Gastroesophageal sphincter (tissue), 4 donors: ENCODE measurements around the gene DOCK9. TPM values are rescaled to one million over a fixed set of nuclear protein-coding genes. Genes with fewer than 3 reads are reported as not detected.

ENCODE experiments used
- ATAC-seq: fragments of 150-250 bp; one replicate; pipeline ENCODE4 v1.9.1; 2016; ENCODE audit warnings: mild to moderate bottlenecking, moderate library complexity
- H3K27ac ChIP-seq, 4 donors: fragments of 200-600 bp; sonication (generic) in 3 of 4; 1 replicate in 3 of 4; 2 replicates in 1 of 4; pipeline ENCODE4 v1.5.1; 2016 to 2019
- H3K27me3 ChIP-seq: fragments of 200-600 bp; sonication (generic); one replicate; pipeline ENCODE4 v1.5.1; 2019
- H3K36me3 ChIP-seq, 2 donors: fragments of 200-600 bp; sonication (generic); one replicate each; pipeline ENCODE4 v1.5.1; 2019; ENCODE audit warnings: control low read depth in 1 of 2
- H3K4me1 ChIP-seq, 3 donors: fragments of 200-600 bp; sonication (generic); 1 replicate in 2 of 3; 2 replicates in 1 of 3; pipeline ENCODE4 v1.5.1; 2016 to 2019; ENCODE audit warnings: control low read depth in 2 of 3
- H3K4me3 ChIP-seq, 2 donors: fragments of 200-600 bp; sonication (generic); one replicate each; pipeline ENCODE4 v1.5.1; 2019; ENCODE audit warnings: mild to moderate bottlenecking in 1 of 2, moderate library complexity in 1 of 2
- H3K9me3 ChIP-seq, 3 donors: fragments of 200-600 bp; sonication (generic); one replicate each; pipeline ENCODE4 v1.5.1; 2017 to 2019; ENCODE audit warnings: control low read depth in 2 of 3
- CTCF ChIP-seq, 4 experiments: fragments of 200-600 bp in 2 of 4; fragments of 450-650 bp in 2 of 4; sonication (generic) in 1 of 4; IDR thresholded peaks; one replicate each; pipeline ENCODE4 v1.5.1; 2017 to 2019; ENCODE audit warnings: antibody characterized with exemption in 4 of 4, mild to moderate bottlenecking in 2 of 4, moderate library complexity in 2 of 4
- EP300 ChIP-seq: sonication (generic); formaldehyde crosslinking; IDR thresholded peaks from one replicate; pipeline ENCODE4 v1.6.1; 2017; ENCODE audit warnings: antibody characterized with exemption, mild to moderate bottlenecking
- POLR2A ChIP-seq, 2 donors: fragments of 450-650 bp; IDR thresholded peaks; one replicate each; pipeline ENCODE4 v1.6.1; 2017; ENCODE audit warnings: antibody characterized with exemption in 2 of 2, mild to moderate bottlenecking in 2 of 2, moderate library complexity in 1 of 2
- POLR2AphosphoS5 ChIP-seq: sonication (generic); formaldehyde crosslinking; IDR thresholded peaks from one replicate; pipeline ENCODE4 v1.6.1; 2017; ENCODE audit warnings: antibody characterized with exemption
- WGBS, 2 donors: methylation state at CpG; one replicate each; pipeline ENCODE4 v1.1.5; 2018; ENCODE audit warnings: low coverage in 1 of 2; 5-methylcytosine and 5-hydroxymethylcytosine counted together
- total RNA-seq, 4 donors: library from RNA; depleted of rRNA; stranded (reverse); fragments of >200 nt; gene quantifications; one replicate each; pipeline ENCODE4 v1.1.0, GENCODE V29; 2016

DOCK9 gene
- total RNA-seq, 4 donors from 2014 or later: 84.1 to 203 (median 150) TPM

GRCh38 chr13:98988780-98989179 is 10.9 kb upstream of the DOCK9 start:
- ATAC-seq: no peak
- 71 to 79% methylated on average over 3 to 4 of the region's 6 CpGs for WGBS, 2 donors
- Histone ChIP-seq H3K36me3 (no peaks in the 10 kb centered on the region), H3K4me3 (no peak overlapping the region), H3K27me3 (no peaks in the 10 kb centered on the region), H3K27ac (peak overlapping the region in 2 of 4 donors; percentile 6 to 20), H3K9me3 (no peaks in the 10 kb centered on the region), H3K4me1 (peaks cover 0 to 62% (median 0%) of the 10 kb centered on the region in 3 donors)
- TF ChIP-seq EP300 (no peak), POLR2AphosphoS5 (no peak), POLR2A (IDR thresholded peaks at IDR 0.05) (no peak), CTCF (IDR thresholded peaks at IDR 0.05) (no peak)

- no peaks in the 10 kb centered on the region for H3K36me3 ChIP-seq
- H3K4me1 ChIP-seq: peaks cover 0 to 67% (median 0%) of the 10 kb centered on the region in 3 donors
- H3K27ac ChIP-seq: peak overlapping the region in 1 of 4 donors; percentile 20
- no peak for ATAC-seq
- no peaks in the 10 kb centered on the region for H3K9me3 ChIP-seq
- WGBS, 2 donors: 46 to 65% methylated on average over 5 of the region's 5 CpGs
- no peaks in the 10 kb centered on the region for H3K27me3 ChIP-seq
- H3K4me3 ChIP-seq: no peak overlapping the region
- TF ChIP-seq EP300: no peak
- no peak for TF ChIP-seq POLR2A (IDR thresholded peaks at IDR 0.05)
- TF ChIP-seq POLR2AphosphoS5: no peak
Observed at GRCh38 chr13:98988277-98988676, 10.4 kb upstream of the DOCK9 start.

- Histone ChIP-seq H3K4me3 (no peak overlapping the region), H3K4me1 (peaks cover 0 to 77% (median 2%) of the 10 kb centered on the region in 3 donors), H3K27me3 (no peaks in the 10 kb centered on the region), H3K36me3 (no peaks in the 10 kb centered on the region), H3K27ac (no peak overlapping the region), H3K9me3 (no peaks in the 10 kb centered on the region)
- 55 to 69% methylated on average over 4 to 6 of the region's 6 CpGs for WGBS, 2 donors
- ATAC-seq: no peak
- TF ChIP-seq CTCF (IDR thresholded peaks at IDR 0.05) (no peak), POLR2A (IDR thresholded peaks at IDR 0.05) (no peak), POLR2AphosphoS5 (no peak), EP300 (no peak)
Observed at GRCh38 chr13:98987275-98987674, 9.4 kb upstream of the DOCK9 start.

GRCh38 chr13:98986226-98986846 is 8.5 kb upstream of the DOCK9 start:
- TF ChIP-seq EP300 (no peak), POLR2AphosphoS5 (no peak), POLR2A (IDR thresholded peaks at IDR 0.05) (no peak), CTCF (IDR thresholded peaks at IDR 0.05) (no peak)
- Histone ChIP-seq H3K27ac (peak overlapping the region in 2 of 4 donors; percentile 12 to 22), H3K27me3 (no peaks in the 10 kb centered on the region)

DNA sequence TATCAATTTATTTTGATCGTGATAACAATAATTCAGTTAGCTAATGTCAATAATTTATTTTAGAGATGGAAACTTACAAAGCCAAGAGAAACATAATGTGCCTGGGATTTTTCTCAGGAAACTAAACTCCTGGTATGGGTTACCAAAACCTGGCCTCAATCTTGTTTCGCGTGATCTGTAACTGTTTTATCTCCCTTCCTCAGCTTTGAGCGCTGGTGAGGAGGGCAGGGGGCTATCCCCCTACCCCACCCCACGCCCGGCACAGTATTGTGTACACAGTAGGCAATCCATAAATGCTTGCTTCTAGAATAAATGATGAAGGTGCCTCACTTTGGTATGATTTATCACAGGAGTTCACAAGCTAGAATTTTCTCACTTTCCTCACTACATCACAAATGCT is 7.7 kb upstream of the DOCK9 start:
- 66 to 75% methylated on average over 6 of the region's 6 CpGs for WGBS, 2 donors
- no peaks in the 10 kb centered on the region for H3K9me3 ChIP-seq
- ATAC-seq: no peak
- H3K4me1 ChIP-seq: peaks cover 2 to 88% (median 4%) of the 10 kb centered on the region in 3 donors
- TF ChIP-seq CTCF (IDR thresholded peaks at IDR 0.05): no peak
- TF ChIP-seq POLR2AphosphoS5: no peak
- no peak for TF ChIP-seq POLR2A (IDR thresholded peaks at IDR 0.05)
- no peak for TF ChIP-seq EP300
- H3K27ac ChIP-seq: peak overlapping the region in 2 of 4 donors; percentile 12 to 44
- no peaks in the 10 kb centered on the region for H3K36me3 ChIP-seq
- H3K4me3 ChIP-seq: no peak overlapping the region
- H3K27me3 ChIP-seq: no peaks in the 10 kb centered on the region

More at GRCh38 chr13:98986226-98986846, 8.5 kb upstream of the DOCK9 start:
- Histone ChIP-seq H3K4me3 (no peak overlapping the region), H3K36me3 (no peaks in the 10 kb centered on the region), H3K9me3 (no peaks in the 10 kb centered on the region), H3K4me1 (peaks cover 2 to 86% (median 3%) of the 10 kb centered on the region in 3 donors)
- 57 to 75% methylated on average over 4 to 6 of the region's 8 CpGs for WGBS, 2 donors
- ATAC-seq: no peak
